Measurements from ENCODE around the gene MAIP1. TPM values are rescaled to one million over a fixed set of nuclear protein-coding genes. Genes with fewer than 3 reads are reported as not detected.
A peak's percentile ranks its signal among the peaks of the same experiment; 100 is the strongest.

The MAIP1 gene
- polyA plus RNA-seq, 6 donors from 2014 or later = 13.0 to 20.6 (median 19.9) TPM

GRCh38 chr2:199928226-199928625 is 27.2 kb upstream of the MAIP1 start:
- DNase-seq (no peak), ATAC-seq (ENCODE audit: low read depth in 2 of 2) (no peak)
- Mint-ChIP-seq H3K4me3 (no peak overlapping the region), H3K4me1 (no peaks in the 10 kb centered on the region), H3K27me3 (no peaks in the 10 kb centered on the region), H3K27ac (peak overlapping the region in 3 of 6 donors; percentile 36 to 38 (median 37)), H3K36me3 (peaks cover 0 to 5% of the 10 kb centered on the region in 2 donors), H3K9me3 (no peaks in the 10 kb centered on the region)

DNA sequence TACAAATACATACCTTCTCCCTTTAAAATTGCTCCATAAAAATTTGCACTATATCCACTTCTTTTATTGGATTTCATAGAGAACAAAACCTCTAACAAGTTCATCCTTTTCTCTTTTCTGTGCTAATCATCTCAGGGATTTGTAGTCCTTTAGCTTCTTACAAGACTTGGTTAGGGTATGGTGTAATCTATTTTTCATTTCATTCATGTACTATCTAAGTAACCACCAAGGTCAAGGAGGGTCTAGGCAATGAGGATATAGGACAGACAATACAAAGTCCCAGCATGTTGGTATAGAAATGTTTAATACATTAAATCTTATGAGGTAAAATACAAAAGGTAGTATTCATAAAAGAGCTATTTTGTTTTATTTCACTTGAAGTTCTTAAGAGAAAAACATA is 26.8 kb upstream of the MAIP1 start:
- Mint-ChIP-seq H3K4me1 (no peaks in the 10 kb centered on the region), H3K9me3 (no peaks in the 10 kb centered on the region), H3K36me3 (peaks cover 0 to 5% of the 10 kb centered on the region in 2 donors), H3K27ac (peak overlapping the region in 2 of 6 donors; percentile 5 to 36), H3K4me3 (no peak overlapping the region), H3K27me3 (no peaks in the 10 kb centered on the region)
- ATAC-seq (ENCODE audit: low read depth in 2 of 2) (no peak), DNase-seq (no peak)

GRCh38 chr2:199929262-199929661 is 26.1 kb upstream of the MAIP1 start:
- peaks cover 0 to 5% of the 10 kb centered on the region in 2 donors for H3K36me3 Mint-ChIP-seq
- H3K27ac Mint-ChIP-seq = peak overlapping the region in 1 of 6 donors; percentile 5
- ATAC-seq (ENCODE audit: low read depth in 2 of 2) (no peak), DNase-seq (no peak)
- H3K27me3 Mint-ChIP-seq = no peaks in the 10 kb centered on the region
- H3K4me3 Mint-ChIP-seq = no peak overlapping the region
- H3K4me1 Mint-ChIP-seq = no peaks in the 10 kb centered on the region
- H3K9me3 Mint-ChIP-seq = no peaks in the 10 kb centered on the region

DNA sequence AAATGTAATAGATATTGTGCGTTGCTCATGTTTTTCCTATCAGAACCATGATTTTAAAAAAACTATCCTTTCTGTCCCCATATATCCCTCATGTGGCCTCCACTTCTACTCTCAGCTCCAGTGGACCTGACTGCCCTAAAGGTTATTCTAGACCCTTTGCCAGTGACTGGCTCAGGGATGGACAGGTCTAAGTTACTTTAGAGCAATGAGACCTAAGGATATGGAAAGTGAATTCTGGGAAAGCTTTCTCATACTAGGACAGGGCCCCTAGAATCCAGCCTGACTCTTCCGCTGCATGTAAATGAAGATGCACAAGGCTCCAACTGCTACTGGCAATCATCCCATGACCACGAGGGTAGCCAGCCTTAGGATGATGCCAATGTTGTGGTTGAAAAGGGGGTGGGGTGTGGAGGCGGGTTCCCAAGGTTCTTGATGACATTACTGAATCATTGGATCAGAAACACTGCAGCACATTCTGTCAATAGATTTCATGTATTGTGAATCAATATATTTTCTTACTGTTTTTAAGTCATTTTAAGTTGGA is 23.0 kb upstream of the MAIP1 start:
- ATAC-seq (ENCODE audit: low read depth in 2 of 2) = no peak
- no peak overlapping the region for H3K4me3 Mint-ChIP-seq
- no peaks in the 10 kb centered on the region for H3K4me1 Mint-ChIP-seq
- H3K9me3 Mint-ChIP-seq = no peaks in the 10 kb centered on the region
- H3K27ac Mint-ChIP-seq = peak overlapping the region in 2 of 6 donors; percentile 21 to 46
- no peak for DNase-seq
- H3K36me3 Mint-ChIP-seq = peaks cover 0 to 5% of the 10 kb centered on the region in 2 donors
- H3K27me3 Mint-ChIP-seq = no peaks in the 10 kb centered on the region

- H3K4me1 Mint-ChIP-seq = no peaks in the 10 kb centered on the region
- no peaks in the 10 kb centered on the region for H3K27me3 Mint-ChIP-seq
- DNase-seq (no peak), ATAC-seq (ENCODE audit: low read depth in 2 of 2) (no peak)
- H3K4me3 Mint-ChIP-seq = no peak overlapping the region
- no peak overlapping the region for H3K27ac Mint-ChIP-seq
- no peaks in the 10 kb centered on the region for H3K9me3 Mint-ChIP-seq
- peaks cover 0 to 5% of the 10 kb centered on the region in 2 donors for H3K36me3 Mint-ChIP-seq
Observed at GRCh38 chr2:199933466-199933865, 21.9 kb upstream of the MAIP1 start.

- no peaks in the 10 kb centered on the region for H3K9me3 Mint-ChIP-seq
- H3K27me3 Mint-ChIP-seq = no peaks in the 10 kb centered on the region
- peaks cover 0 to 5% of the 10 kb centered on the region in 2 donors for H3K36me3 Mint-ChIP-seq
- ATAC-seq (ENCODE audit: low read depth in 2 of 2) = no peak
- no peak overlapping the region for H3K4me3 Mint-ChIP-seq
- peaks cover 5 to 6% (median 5%) of the 10 kb centered on the region in 3 donors for H3K4me1 Mint-ChIP-seq
- H3K27ac Mint-ChIP-seq = no peak overlapping the region
- no peak for DNase-seq
Observed at GRCh38 chr2:199936554-199936953, 18.8 kb upstream of the MAIP1 start.

DNA sequence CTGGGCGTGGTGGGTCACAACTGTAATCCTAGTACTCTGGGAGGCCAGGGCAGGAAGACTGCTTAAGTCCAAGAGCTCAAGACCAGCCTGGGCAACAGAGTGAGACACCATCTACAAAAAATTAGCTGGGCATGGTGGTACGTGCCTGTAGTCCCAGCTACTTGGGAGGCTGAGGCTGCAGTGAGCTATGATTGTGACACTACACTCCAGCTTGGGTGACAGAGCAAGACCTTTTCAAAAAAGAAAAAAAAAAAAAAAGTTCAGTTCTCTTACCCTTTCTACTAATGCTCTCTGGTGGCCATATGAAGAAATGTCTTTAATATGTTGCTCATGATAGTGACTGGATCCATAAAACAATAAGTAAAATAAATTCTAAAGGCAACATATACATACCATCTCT is 15.0 kb upstream of the MAIP1 start:
- Mint-ChIP-seq H3K27ac (no peak overlapping the region), H3K4me3 (no peak overlapping the region), H3K4me1 (peaks cover 5 to 8% (median 6%) of the 10 kb centered on the region in 3 donors), H3K9me3 (no peaks in the 10 kb centered on the region), H3K27me3 (no peaks in the 10 kb centered on the region), H3K36me3 (peaks cover 0 to 7% of the 10 kb centered on the region in 2 donors)
- DNase-seq (no peak), ATAC-seq (ENCODE audit: low read depth in 2 of 2) (peak; percentile 25 to 32)

DNA sequence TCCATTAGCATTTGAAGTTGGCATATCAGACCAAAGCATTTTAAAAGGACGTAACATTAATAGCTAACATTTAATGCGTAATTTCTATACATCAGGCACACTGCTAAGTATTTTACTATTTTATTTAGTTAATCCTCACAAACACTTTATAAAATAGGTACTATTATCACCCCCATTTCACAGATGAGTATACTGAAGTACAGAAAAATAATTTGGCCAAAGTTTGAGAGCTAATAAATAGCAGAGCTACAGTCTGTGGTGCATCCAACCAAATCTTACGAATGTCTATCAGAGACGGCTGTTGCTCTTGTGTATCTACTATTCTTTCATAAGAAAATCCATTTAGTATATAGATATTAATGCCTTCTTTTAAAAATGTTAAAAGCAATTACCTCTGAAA is 12.0 kb upstream of the MAIP1 start:
- Mint-ChIP-seq H3K36me3 (peaks cover 0 to 7% of the 10 kb centered on the region in 2 donors), H3K4me3 (no peak overlapping the region), H3K4me1 (peaks cover 5 to 8% (median 6%) of the 10 kb centered on the region in 3 donors), H3K9me3 (no peaks in the 10 kb centered on the region), H3K27ac (peak overlapping the region in 1 of 6 donors; percentile 47), H3K27me3 (no peaks in the 10 kb centered on the region)
- no peak for ATAC-seq (ENCODE audit: low read depth in 2 of 2)
- DNase-seq = no peak

DNA sequence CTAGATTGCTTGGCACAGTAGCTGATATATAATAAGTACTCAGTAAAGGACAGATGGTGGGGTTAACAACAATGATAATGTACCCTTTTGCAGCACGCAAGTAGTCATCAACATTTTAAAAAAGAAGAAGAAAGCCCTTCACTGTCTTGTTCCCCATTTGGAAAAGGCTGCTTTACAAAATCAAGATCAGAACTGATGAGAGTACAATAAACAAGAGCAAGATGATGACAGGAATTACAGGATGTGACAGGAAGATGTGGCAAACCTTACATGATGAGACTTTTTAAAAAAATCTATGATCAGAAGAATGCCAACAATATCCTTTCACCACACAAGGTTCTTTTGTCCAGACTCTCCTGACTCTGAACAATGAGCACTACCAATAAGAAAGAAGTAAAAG is 9.2 kb upstream of the MAIP1 start:
- ATAC-seq (ENCODE audit: low read depth in 2 of 2) = no peak
- Mint-ChIP-seq H3K4me1 (peaks cover 0 to 9% (median 0%) of the 10 kb centered on the region in 3 donors), H3K27me3 (no peaks in the 10 kb centered on the region), H3K27ac (no peak overlapping the region), H3K36me3 (peaks cover 0 to 7% of the 10 kb centered on the region in 2 donors), H3K9me3 (no peaks in the 10 kb centered on the region), H3K4me3 (no peak overlapping the region)
- DNase-seq = no peak

DNA sequence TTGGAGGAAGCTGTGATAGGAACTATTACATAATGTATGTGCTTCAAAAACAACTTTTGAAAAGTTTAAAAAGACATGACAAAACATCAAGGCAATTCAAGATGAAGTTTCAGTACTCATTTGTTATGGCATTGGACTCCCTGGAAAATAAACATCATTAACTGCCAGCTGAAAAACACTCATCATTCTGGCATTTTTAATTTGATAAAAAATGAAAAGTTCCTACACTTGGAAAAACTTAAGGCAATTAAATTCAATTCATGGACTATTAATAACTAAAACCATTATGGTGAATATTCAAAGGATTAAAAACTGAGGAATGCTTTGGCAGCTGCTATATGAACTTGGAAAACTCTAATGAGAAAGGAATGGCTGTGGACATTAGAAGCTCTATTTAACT is 8.5 kb upstream of the MAIP1 start:
- no peak overlapping the region for H3K4me3 Mint-ChIP-seq
- H3K4me1 Mint-ChIP-seq = peaks cover 0 to 7% (median 4%) of the 10 kb centered on the region in 3 donors
- H3K9me3 Mint-ChIP-seq = no peaks in the 10 kb centered on the region
- DNase-seq (no peak), ATAC-seq (ENCODE audit: low read depth in 2 of 2) (no peak)
- H3K27me3 Mint-ChIP-seq = no peaks in the 10 kb centered on the region
- H3K27ac Mint-ChIP-seq = peak overlapping the region in 1 of 6 donors; percentile 22
- peaks cover 0 to 7% of the 10 kb centered on the region in 2 donors for H3K36me3 Mint-ChIP-seq

DNA sequence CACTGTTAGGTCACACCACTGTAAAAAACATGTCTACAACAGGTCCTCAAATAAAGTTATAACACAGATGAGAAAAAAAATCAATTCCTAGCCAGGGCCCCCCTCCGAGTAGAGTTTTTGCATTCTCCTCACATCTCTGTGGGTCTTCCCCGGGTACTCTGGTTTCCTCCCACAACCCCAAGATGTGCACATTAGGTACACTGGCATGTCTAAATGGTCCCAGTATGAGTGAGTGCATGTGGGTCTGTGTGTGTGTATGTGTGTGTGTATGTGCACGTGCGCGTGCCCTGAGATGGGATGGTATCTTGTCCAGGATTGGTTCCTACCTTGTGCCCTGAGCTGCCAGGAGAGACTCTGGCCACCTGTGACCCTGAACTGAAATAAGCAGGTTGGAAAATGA is 5.0 kb upstream of the MAIP1 start:
- ATAC-seq (ENCODE audit: low read depth in 2 of 2) (no peak), DNase-seq (no peak)
- Mint-ChIP-seq H3K9me3 (no peaks in the 10 kb centered on the region), H3K4me3 (peak overlapping the region in 1 of 8 donors; percentile 6), H3K36me3 (no peaks in the 10 kb centered on the region), H3K27me3 (no peaks in the 10 kb centered on the region), H3K27ac (no peak overlapping the region), H3K4me1 (peaks cover 19 to 24% (median 20%) of the 10 kb centered on the region in 3 donors)

DNA sequence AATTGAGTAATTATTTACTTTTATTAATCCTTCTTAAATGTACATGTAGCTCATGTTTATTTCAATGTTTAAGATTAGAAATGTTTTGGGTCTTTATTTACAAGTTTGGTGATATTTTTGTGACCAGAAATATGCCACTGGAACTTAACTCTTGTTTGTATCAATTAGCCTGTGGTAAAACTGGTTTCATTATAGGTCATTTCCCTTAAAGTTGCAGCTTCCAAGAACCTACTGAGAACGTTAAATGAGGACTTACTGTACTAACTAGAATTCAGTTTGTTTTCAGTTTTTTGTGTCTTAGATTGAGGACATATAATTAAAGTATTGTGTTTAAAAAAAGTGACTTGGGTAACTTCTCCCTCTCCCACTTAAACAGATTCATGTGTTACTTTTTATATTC is 4.4 kb upstream of the MAIP1 start:
- peaks cover 19 to 29% (median 22%) of the 10 kb centered on the region in 3 donors for H3K4me1 Mint-ChIP-seq

GRCh38 chr2:199955007-199955338 is 409 bp upstream of the MAIP1 start:
- Mint-ChIP-seq H3K36me3 (no peaks in the 10 kb centered on the region), H3K27ac (peak overlapping the region; percentile 92 to 98 (median 94)), H3K27me3 (no peaks in the 10 kb centered on the region), H3K4me1 (peaks cover 34 to 54% (median 51%) of the 10 kb centered on the region in 3 donors), H3K9me3 (no peaks in the 10 kb centered on the region), H3K4me3 (peak overlapping the region; percentile 97 to 99 (median 98))
- DNase-seq (no peak), ATAC-seq (ENCODE audit: low read depth in 2 of 2) (peak in 1 of 2 donors; percentile 36)

More for the DNA sequence above, 4.4 kb upstream of the MAIP1 start:
- Mint-ChIP-seq H3K27me3 (no peaks in the 10 kb centered on the region), H3K36me3 (no peaks in the 10 kb centered on the region), H3K9me3 (no peaks in the 10 kb centered on the region), H3K4me3 (no peak overlapping the region), H3K27ac (no peak overlapping the region)
- ATAC-seq (ENCODE audit: low read depth in 2 of 2) = no peak
- no peak for DNase-seq

GRCh38 chr2:199956062-199956380 is 639 bp downstream of the MAIP1 start:
- H3K27ac Mint-ChIP-seq = peak overlapping the region; percentile 92 to 98 (median 94)
- peaks cover 34 to 51% (median 48%) of the 10 kb centered on the region in 3 donors for H3K4me1 Mint-ChIP-seq
- no peaks in the 10 kb centered on the region for H3K9me3 Mint-ChIP-seq
- ATAC-seq (ENCODE audit: low read depth in 2 of 2) (no peak), DNase-seq (no peak)
- no peaks in the 10 kb centered on the region for H3K36me3 Mint-ChIP-seq
- peak overlapping the region; percentile 97 to 99 (median 98) for H3K4me3 Mint-ChIP-seq
- H3K27me3 Mint-ChIP-seq = no peaks in the 10 kb centered on the region

- DNase-seq (no peak), ATAC-seq (ENCODE audit: low read depth in 2 of 2) (no peak)
- H3K4me1 Mint-ChIP-seq = peaks cover 26 to 51% (median 48%) of the 10 kb centered on the region in 3 donors
- H3K36me3 Mint-ChIP-seq = peaks cover 9 to 14% of the 10 kb centered on the region in 2 donors
- H3K4me3 Mint-ChIP-seq = peak overlapping the region in 7 of 8 donors; percentile 27 to 99 (median 61)
- H3K27ac Mint-ChIP-seq = peak overlapping the region in 3 of 6 donors; percentile 28 to 76 (median 69)
- no peaks in the 10 kb centered on the region for H3K9me3 Mint-ChIP-seq
- no peaks in the 10 kb centered on the region for H3K27me3 Mint-ChIP-seq
Observed at GRCh38 chr2:199958014-199958413, 2.6 kb downstream of the MAIP1 start.

Measured in naive B cell (primary cell).